Stimulated activated naive CD8-positive, alpha-beta T cell treated with anti-CD3 and anti-CD28 coated beads, Interleukin-15, Interleukin-2, amounts not matched to agents 100 ng/mL and 50 ng/mL, for 24 hours (primary cell): ENCODE measurements around the gene HSD3B7.
A peak's percentile ranks its signal among the peaks of the same experiment; 100 is the strongest.

Experiments
- H3K27ac Mint-ChIP-seq: one replicate; pipeline ENCODE4 v1.8.0; 2021; ENCODE audit warnings: mild to moderate bottlenecking, mixed read lengths
- H3K27me3 Mint-ChIP-seq: one replicate; pipeline ENCODE4 v1.8.0; 2021; ENCODE audit warnings: mixed read lengths
- H3K36me3 Mint-ChIP-seq: one replicate; pipeline ENCODE4 v1.8.0; 2021; ENCODE audit warnings: low read depth, mixed read lengths
- H3K4me1 Mint-ChIP-seq: one replicate; pipeline ENCODE4 v1.8.0; 2021; ENCODE audit warnings: low read depth, mixed read lengths
- H3K4me3 Mint-ChIP-seq: one replicate; pipeline ENCODE4 v1.8.0; 2021; ENCODE audit warnings: mild to moderate bottlenecking, mixed read lengths
- H3K9me3 Mint-ChIP-seq: one replicate; pipeline ENCODE4 v1.8.0; 2021; ENCODE audit warnings: mixed read lengths

HSD3B7 gene

GRCh38 chr16:31033709-31034492 lies 48.9 kb downstream of the HSD3B7 start:
- Mint-ChIP-seq H3K4me1 (peaks cover 27% of the 10 kb centered on the region), H3K4me3 (peak overlapping the region; percentile 84), H3K36me3 (peaks cover 5% of the 10 kb centered on the region), H3K27me3 (no peaks in the 10 kb centered on the region), H3K9me3 (no peaks in the 10 kb centered on the region), H3K27ac (peak overlapping the region; percentile 95)

GRCh38 chr16:31036691-31037090 lies 51.7 kb downstream of the HSD3B7 start:
- Mint-ChIP-seq H3K27me3 (no peaks in the 10 kb centered on the region), H3K4me3 (no peak overlapping the region), H3K4me1 (peaks cover 24% of the 10 kb centered on the region), H3K36me3 (peaks cover 12% of the 10 kb centered on the region), H3K27ac (no peak overlapping the region), H3K9me3 (no peaks in the 10 kb centered on the region)
